WERI-Rb-1 (cell line): ENCODE results near the gene PASK.

ENCODE experiments used
- DNase-seq: peaks from one replicate; pipeline ENCODE4 v3.0.0-alpha.2; 2020
- H3K27ac ChIP-seq: fragments of 250-450 bp; sonication (Bioruptor Pico); 2 replicates; pipeline ENCODE4 v1.5.1; 2020; ENCODE audit warnings: mild to moderate bottlenecking, moderate library complexity
- H3K27me3 ChIP-seq: fragments of 250-450 bp; sonication (Bioruptor Pico); 2 replicates; pipeline ENCODE4 v1.5.1; 2021; ENCODE audit warnings: mild to moderate bottlenecking, low read depth, moderate library complexity; ENCODE audit not compliant: insufficient read depth, severe bottlenecking
- H3K36me3 ChIP-seq: fragments of 250-450 bp; sonication (Bioruptor Pico); 2 replicates; pipeline ENCODE4 v1.5.1; 2020; ENCODE audit warnings: mild to moderate bottlenecking, moderate library complexity
- H3K4me3 ChIP-seq: 2 replicates; pipeline ENCODE4 v1.5.1; 2011; ENCODE audit warnings: low read depth, mild to moderate bottlenecking, control low read depth, low read length
- H3K9me3 ChIP-seq: fragments of 250-450 bp; sonication (Bioruptor Pico); 2 replicates; pipeline ENCODE4 v1.5.1; 2021; ENCODE audit warnings: mild to moderate bottlenecking, moderate library complexity; ENCODE audit not compliant: severe bottlenecking
- TF ChIP-seq, protein P1 (sequence below): IDR thresholded peaks from 2 replicates; pipeline ENCODE4 v1.5.1; 2011; ENCODE audit warnings: low read depth, mild to moderate bottlenecking, control low read depth, inconsistent platforms, low read length

Gene PASK

DNA sequence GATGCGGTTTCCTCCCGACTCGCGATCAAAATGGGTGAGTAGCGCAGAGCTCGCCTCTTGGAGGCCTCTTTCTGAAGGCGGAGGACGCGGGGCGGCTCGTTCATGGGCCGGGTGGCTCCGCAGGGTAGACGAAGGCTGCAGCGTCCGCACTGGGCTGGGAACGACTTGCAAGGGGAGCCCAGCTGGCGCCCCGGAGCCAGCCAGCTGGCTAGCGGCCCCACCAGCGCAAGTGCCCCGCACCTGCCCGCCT, 328 bp upstream of the PASK start:
- no peaks in the 10 kb centered on the region for H3K9me3 ChIP-seq
- peaks cover 13% of the 10 kb centered on the region for H3K36me3 ChIP-seq
- H3K27ac ChIP-seq: peak overlapping the region; percentile 85
- no peak for DNase-seq
- peak overlapping the region; percentile 66 for H3K4me3 ChIP-seq
- no peaks in the 10 kb centered on the region for H3K27me3 ChIP-seq
- TF ChIP-seq, protein P1, sequence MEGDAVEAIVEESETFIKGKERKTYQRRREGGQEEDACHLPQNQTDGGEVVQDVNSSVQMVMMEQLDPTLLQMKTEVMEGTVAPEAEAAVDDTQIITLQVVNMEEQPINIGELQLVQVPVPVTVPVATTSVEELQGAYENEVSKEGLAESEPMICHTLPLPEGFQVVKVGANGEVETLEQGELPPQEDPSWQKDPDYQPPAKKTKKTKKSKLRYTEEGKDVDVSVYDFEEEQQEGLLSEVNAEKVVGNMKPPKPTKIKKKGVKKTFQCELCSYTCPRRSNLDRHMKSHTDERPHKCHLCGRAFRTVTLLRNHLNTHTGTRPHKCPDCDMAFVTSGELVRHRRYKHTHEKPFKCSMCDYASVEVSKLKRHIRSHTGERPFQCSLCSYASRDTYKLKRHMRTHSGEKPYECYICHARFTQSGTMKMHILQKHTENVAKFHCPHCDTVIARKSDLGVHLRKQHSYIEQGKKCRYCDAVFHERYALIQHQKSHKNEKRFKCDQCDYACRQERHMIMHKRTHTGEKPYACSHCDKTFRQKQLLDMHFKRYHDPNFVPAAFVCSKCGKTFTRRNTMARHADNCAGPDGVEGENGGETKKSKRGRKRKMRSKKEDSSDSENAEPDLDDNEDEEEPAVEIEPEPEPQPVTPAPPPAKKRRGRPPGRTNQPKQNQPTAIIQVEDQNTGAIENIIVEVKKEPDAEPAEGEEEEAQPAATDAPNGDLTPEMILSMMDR: no peak

DNA sequence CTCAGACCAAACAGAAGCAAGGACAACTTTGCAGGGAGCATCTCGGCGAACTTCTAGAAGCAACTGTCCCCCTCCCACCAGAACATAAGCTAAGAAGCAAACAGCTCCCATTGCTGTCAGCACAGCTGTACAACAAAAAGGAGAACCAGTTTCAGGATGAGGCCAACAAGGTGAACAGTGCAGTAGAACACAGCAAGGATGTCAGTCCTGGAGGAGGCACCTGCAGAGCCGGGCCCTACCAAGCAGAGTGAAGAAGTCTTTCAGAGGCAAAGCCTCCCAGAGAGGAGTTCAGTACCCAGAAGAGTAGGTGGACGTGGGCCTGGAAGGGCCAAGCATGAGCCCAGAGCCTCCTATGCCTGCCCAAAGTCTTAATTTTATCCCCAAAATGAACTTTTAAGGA, 1.0 kb downstream of the PASK start:
- Histone ChIP-seq H3K9me3 (no peaks in the 10 kb centered on the region), H3K4me3 (peak overlapping the region; percentile 66), H3K27ac (no peak overlapping the region), H3K27me3 (no peaks in the 10 kb centered on the region), H3K36me3 (peaks cover 11% of the 10 kb centered on the region)
- DNase-seq: no peak
- TF ChIP-seq, protein P1: no peak

DNA sequence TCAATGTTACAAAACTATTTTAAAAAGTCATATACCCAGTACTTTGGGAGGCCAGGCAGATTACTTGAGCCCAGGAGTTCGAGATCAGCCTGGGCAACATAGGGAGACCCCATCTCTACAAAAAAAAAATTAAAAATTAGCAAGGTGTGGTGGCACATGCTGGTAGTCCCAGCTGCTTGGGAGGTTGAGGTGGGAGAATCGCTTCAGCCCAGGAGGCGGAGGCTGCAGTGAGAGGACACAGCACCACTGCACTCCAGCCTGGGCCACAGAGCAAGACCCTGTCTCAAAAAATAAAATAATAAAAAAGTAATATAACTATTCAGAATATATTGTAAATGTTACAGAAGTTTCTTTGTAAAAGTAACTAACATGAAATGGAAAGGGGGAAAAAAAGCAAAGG, 1.9 kb downstream of the PASK start:
- Histone ChIP-seq H3K9me3 (no peaks in the 10 kb centered on the region), H3K27ac (no peak overlapping the region), H3K36me3 (peaks cover 13% of the 10 kb centered on the region), H3K27me3 (no peaks in the 10 kb centered on the region), H3K4me3 (no peak overlapping the region)
- no peak for DNase-seq
- TF ChIP-seq, protein P1: no peak

DNA sequence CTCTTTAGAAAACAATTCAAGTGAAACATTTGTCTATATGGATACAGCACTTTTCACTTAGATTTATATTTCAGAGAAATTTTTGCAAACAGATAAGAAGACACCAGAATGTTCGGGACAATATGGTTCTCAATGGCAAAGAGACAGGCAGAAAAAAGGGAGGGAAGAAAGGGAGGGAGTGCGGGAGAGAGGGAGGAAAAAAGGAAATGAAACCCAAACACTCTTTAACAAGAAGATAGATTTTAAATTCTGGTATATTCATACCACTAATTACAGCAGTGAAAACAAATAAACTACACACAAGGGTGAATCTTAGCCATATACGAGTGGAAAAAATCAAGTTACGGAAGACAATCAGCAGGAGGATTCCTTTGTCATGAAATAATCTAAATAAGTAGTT, 3.0 kb downstream of the PASK start:
- Histone ChIP-seq H3K27me3 (no peaks in the 10 kb centered on the region), H3K4me3 (no peak overlapping the region), H3K36me3 (peaks cover 13% of the 10 kb centered on the region), H3K9me3 (no peaks in the 10 kb centered on the region), H3K27ac (no peak overlapping the region)
- DNase-seq: no peak
- TF ChIP-seq, protein P1: no peak

DNA sequence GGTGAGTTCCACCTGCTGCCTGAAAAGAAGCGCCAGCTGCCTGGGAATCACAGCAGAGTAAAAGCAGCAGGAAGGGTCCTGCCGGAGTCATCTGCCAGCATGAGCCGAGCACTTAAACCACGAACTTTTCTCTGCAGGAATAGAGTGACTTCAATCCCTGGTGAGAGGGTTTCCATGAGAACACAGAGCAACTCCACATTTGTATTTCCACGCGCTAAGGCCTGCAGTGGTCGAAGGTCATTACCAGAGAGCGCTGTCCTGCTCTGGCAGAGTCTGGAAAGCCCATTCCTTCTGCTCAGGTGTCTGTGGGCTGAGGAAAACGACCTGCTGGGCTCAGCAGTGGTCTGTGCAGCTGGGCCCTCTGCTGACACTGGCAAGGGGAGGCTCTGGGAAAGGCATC, 6.7 kb downstream of the PASK start:
- TF ChIP-seq, protein P1: no peak

DNA sequence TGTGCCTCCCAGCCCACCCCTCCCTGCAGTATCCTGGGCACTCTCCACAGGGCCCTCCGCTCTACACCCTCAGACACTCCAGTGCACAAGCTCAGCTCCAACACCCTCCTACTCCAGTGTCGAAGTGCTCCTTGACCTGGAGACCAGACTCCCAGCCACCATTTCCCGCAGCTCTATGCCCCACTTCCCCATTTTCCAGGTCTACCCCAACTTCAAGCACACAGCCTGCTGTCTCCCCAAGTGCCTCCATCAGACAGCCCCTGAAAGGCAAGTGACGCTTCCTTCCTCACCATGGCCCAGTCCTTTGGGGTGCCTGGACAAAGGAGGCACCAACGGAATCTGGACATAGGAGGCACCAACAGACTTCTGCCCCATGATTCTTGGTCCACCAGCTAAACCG, 7.2 kb downstream of the PASK start:
- Histone ChIP-seq H3K9me3 (no peaks in the 10 kb centered on the region), H3K27me3 (no peaks in the 10 kb centered on the region), H3K27ac (no peak overlapping the region), H3K4me3 (no peak overlapping the region), H3K36me3 (peaks cover 48% of the 10 kb centered on the region)
- DNase-seq: no peak
- TF ChIP-seq, protein P1: no peak

More for the DNA sequence above, 6.7 kb downstream of the PASK start:
- H3K27ac ChIP-seq: no peak overlapping the region
- H3K9me3 ChIP-seq: no peaks in the 10 kb centered on the region
- H3K4me3 ChIP-seq: no peak overlapping the region
- H3K36me3 ChIP-seq: peaks cover 44% of the 10 kb centered on the region
- no peak for DNase-seq
- no peaks in the 10 kb centered on the region for H3K27me3 ChIP-seq
